Liver (tissue), 3 donors: Measurements from ENCODE around the gene EFHB.
"Not testable (repeated sequence)": the region's sequence is repeated elsewhere in the genome, so short reads cannot be mapped to it uniquely, and the experiment has no call there.

Experiments used
- GABPA ChIP-seq, 2 donors: IDR thresholded peaks in 1 of 2; conservative IDR thresholded peaks in 1 of 2; 2 replicates each; pipeline ENCODE4 v1.6.1; 2016; ENCODE audit warnings: antibody characterized with exemption in 2 of 2, mild to moderate bottlenecking in 1 of 2, moderate library complexity in 1 of 2
- JUND ChIP-seq, 2 donors: IDR thresholded peaks; 2 replicates each; pipeline ENCODE4 v1.6.1; 2016; ENCODE audit warnings: antibody characterized with exemption in 2 of 2
- RAD21 ChIP-seq, 2 donors: IDR thresholded peaks; 2 replicates each; pipeline ENCODE4 v1.6.1; 2016; ENCODE audit warnings: antibody characterized with exemption in 2 of 2, mild to moderate bottlenecking in 2 of 2
- SP1 ChIP-seq: IDR thresholded peaks from 2 replicates; pipeline ENCODE4 v1.6.1; 2018; ENCODE audit warnings: antibody characterized with exemption, mild to moderate bottlenecking
- TAF1 ChIP-seq: conservative IDR thresholded peaks from 2 replicates; pipeline ENCODE4 v1.6.1; 2016; ENCODE audit warnings: antibody characterized with exemption, mild to moderate bottlenecking
- YY1 ChIP-seq: IDR thresholded peaks from 2 replicates; pipeline ENCODE4 v1.6.1; 2016; ENCODE audit warnings: antibody characterized with exemption, mild to moderate bottlenecking
- TF ChIP-seq, protein P1 (sequence below): fragments of 150-350 bp; IDR thresholded peaks from 2 replicates; pipeline ENCODE4 v1.5.1; 2017; ENCODE audit warnings: improper control_type of control experiment, low read depth, low read length; ENCODE audit not compliant: missing input control
- TF ChIP-seq, protein P2 (sequence below): IDR thresholded peaks from 2 replicates; pipeline ENCODE4 v1.6.1; 2016; ENCODE audit warnings: antibody characterized with exemption
- donor health status: healthy.
- donor health status: healthy.

DNA sequence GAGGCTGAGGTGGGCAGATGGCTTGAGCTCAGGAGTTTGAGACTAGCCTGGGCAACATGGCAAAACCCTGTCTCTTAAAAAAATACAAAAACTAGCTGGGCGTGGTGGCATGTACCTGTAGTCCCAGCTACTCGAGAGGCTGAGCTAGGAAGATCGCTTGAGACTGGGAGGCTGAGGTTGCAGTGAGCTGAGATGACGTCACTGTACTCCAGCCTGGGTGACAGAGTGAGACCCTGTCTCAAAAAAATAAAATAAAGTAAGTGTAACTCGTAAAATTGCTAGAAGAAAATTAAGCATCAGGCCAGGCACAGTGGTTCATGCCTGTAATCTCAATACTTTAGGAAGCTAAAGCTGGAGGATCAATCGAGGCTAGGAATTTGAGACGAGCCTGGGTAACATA is 34.2 kb downstream of the EFHB start:
- TF ChIP-seq, protein P1, sequence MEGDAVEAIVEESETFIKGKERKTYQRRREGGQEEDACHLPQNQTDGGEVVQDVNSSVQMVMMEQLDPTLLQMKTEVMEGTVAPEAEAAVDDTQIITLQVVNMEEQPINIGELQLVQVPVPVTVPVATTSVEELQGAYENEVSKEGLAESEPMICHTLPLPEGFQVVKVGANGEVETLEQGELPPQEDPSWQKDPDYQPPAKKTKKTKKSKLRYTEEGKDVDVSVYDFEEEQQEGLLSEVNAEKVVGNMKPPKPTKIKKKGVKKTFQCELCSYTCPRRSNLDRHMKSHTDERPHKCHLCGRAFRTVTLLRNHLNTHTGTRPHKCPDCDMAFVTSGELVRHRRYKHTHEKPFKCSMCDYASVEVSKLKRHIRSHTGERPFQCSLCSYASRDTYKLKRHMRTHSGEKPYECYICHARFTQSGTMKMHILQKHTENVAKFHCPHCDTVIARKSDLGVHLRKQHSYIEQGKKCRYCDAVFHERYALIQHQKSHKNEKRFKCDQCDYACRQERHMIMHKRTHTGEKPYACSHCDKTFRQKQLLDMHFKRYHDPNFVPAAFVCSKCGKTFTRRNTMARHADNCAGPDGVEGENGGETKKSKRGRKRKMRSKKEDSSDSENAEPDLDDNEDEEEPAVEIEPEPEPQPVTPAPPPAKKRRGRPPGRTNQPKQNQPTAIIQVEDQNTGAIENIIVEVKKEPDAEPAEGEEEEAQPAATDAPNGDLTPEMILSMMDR = not testable (repeated sequence)
- not testable (repeated sequence) for TF ChIP-seq JUND (IDR thresholded peaks at IDR 0.05); TAF1; YY1; GABPA (IDR thresholded peaks at IDR 0.05 in 1 of 2, conservative IDR thresholded peaks at IDR 0.05 in 1 of 2); RAD21 (IDR thresholded peaks at IDR 0.05); SP1
- TF ChIP-seq, protein P2, sequence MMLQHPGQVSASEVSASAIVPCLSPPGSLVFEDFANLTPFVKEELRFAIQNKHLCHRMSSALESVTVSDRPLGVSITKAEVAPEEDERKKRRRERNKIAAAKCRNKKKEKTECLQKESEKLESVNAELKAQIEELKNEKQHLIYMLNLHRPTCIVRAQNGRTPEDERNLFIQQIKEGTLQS = not testable (repeated sequence)
